ENCODE measurements around the gene MACO1.

The MACO1 gene

DNA sequence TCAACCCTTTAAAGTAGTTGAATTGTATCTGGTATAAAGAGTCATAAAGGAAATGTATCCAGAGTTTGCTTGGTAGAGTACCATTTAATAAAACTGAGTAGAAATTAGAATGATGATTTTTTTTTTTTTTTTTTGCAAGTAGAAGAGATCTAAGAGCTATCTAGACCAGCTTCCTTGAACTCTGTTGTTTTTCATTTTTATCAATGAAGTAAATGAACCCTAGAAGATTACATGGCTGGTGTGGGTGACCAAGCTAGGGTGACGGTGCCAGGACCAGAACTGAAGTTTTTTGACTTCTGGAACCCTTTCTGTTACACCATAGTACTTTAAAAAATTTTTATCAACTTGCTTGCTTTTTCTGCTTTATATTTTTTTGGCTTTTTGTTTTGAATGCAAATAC is 36.9 kb downstream of the MACO1 start:
- no peak for TF ChIP-seq GATA1 (IDR thresholded peaks at IDR 0.05; ENCODE audit: low read depth, low read length)
- no peak for TF ChIP-seq POLR2A (IDR thresholded peaks at IDR 0.05; ENCODE audit: low read length)
- peak in 1 of 2 experiments; percentile 40 for DNase-seq

- peak in 1 of 2 experiments; percentile 53 for DNase-seq
- no peak for TF ChIP-seq GATA1 (IDR thresholded peaks at IDR 0.05; ENCODE audit: low read depth, low read length)
- TF ChIP-seq POLR2A (IDR thresholded peaks at IDR 0.05; ENCODE audit: low read length), result no peak
Observed at GRCh38 chr1:25468033-25468432, 37.3 kb downstream of the MACO1 start.

- no peak for TF ChIP-seq POLR2A (IDR thresholded peaks at IDR 0.05; ENCODE audit: low read length)
- no peak for TF ChIP-seq GATA1 (IDR thresholded peaks at IDR 0.05; ENCODE audit: low read depth, low read length)
Observed at GRCh38 chr1:25469177-25469576, 38.5 kb downstream of the MACO1 start.

DNA sequence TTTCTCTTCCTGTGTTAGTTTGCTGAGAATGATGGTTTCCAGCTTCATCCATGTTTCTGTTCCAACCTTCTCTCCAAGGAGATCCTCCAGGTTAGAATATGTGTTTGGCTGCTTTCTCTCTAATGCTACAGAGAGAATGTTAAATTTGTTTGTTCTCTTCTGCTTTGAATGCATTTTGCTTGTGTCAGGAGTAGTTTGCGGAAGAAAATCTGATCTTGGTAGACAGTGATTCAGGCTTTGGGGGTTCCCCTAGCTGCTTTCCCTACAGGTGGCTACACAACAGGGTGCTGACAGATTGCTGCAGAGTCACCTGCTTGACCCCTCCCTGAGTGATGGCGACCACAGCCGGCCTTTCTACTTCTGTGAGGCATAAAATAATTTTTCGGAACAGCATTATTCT is 41.8 kb downstream of the MACO1 start:
- no peak for TF ChIP-seq POLR2A (IDR thresholded peaks at IDR 0.05; ENCODE audit: low read length)
- no peak for TF ChIP-seq GATA1 (IDR thresholded peaks at IDR 0.05; ENCODE audit: low read depth, low read length)

More at GRCh38 chr1:25469177-25469576, 38.5 kb downstream of the MACO1 start:
- DNase-seq, result no peak

GRCh38 chr1:25473653-25474225 is 43.0 kb downstream of the MACO1 start:
- no peak for TF ChIP-seq POLR2A (IDR thresholded peaks at IDR 0.05; ENCODE audit: low read length)
- DNase-seq, result no peak

More for the DNA sequence above, 41.8 kb downstream of the MACO1 start:
- DNase-seq, result no peak

GRCh38 chr1:25474439-25475047 is 43.8 kb downstream of the MACO1 start:
- DNase-seq, result no peak
- TF ChIP-seq POLR2A (IDR thresholded peaks at IDR 0.05; ENCODE audit: low read length) (no peak), GATA1 (IDR thresholded peaks at IDR 0.05; ENCODE audit: low read depth, low read length) (no peak)

GRCh38 chr1:25476186-25477097 is 45.7 kb downstream of the MACO1 start:
- DNase-seq, result peak in 1 of 2 experiments; percentile 32
- TF ChIP-seq POLR2A (IDR thresholded peaks at IDR 0.05; ENCODE audit: low read length), result no peak
- no peak for TF ChIP-seq GATA1 (IDR thresholded peaks at IDR 0.05; ENCODE audit: low read depth, low read length)

DNA sequence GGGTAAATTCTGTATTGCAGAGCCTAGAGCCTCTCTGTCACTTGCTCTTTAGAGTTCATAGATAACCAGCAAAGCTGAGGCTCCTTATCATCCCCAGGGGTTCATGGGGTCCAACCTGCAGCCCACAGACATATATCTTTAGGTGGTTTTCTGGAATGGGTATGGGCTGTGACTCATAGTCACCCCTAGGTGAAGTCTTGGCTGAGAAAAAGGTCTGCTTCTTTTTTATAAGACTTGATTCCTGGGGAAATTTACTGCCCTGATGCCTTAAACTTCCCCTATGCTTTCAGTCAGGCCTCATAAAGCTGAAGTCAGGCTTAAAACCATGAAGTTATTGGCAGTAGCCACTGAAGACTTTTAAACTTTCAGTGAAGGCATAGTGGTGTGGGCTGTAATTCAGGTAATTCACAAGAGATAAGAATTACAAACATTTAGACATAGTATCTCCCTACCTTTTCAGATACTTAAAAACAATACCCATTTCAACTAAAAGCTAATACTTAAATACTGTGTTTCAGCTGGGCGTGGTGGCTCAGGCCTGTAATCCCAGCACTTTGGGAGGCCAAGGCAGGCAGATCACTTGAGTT is 46.8 kb downstream of the MACO1 start:
- DNase-seq, result peak; percentile 57 to 74
- TF ChIP-seq GATA1 (IDR thresholded peaks at IDR 0.05; ENCODE audit: low read depth, low read length) (no peak), POLR2A (IDR thresholded peaks at IDR 0.05; ENCODE audit: low read length) (no peak)

DNA sequence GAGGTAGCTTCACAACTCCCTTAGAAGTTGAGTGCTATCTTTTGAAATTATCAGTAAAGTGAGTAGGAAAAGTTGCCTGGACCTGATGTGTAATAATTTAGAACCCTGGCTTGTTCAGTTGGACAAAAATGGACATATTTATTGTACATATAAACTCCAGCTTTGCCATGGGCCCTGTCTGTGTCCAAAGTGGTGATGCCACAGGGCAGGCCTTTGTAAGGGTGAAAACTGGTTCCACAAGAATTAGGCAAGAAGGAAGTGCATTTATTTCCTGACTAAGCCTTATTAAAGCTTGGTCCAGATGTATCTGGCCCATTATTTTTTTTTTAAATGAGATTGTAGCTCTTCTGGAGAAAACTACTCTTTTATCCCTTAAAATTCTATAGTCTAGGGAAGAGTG is 47.9 kb downstream of the MACO1 start:
- DNase-seq, result no peak
- TF ChIP-seq GATA1 (IDR thresholded peaks at IDR 0.05; ENCODE audit: low read depth, low read length) (no peak), POLR2A (IDR thresholded peaks at IDR 0.05; ENCODE audit: low read length) (no peak)

- TF ChIP-seq POLR2A (IDR thresholded peaks at IDR 0.05; ENCODE audit: low read length) (no peak), GATA1 (IDR thresholded peaks at IDR 0.05; ENCODE audit: low read depth, low read length) (no peak)
- no peak for DNase-seq
Observed at GRCh38 chr1:25481625-25482024, 50.9 kb downstream of the MACO1 start.

- DNase-seq, result no peak
- TF ChIP-seq GATA1 (IDR thresholded peaks at IDR 0.05; ENCODE audit: low read depth, low read length) (no peak), POLR2A (IDR thresholded peaks at IDR 0.05; ENCODE audit: low read length) (no peak)
Observed at GRCh38 chr1:25482211-25482610, 51.5 kb downstream of the MACO1 start.

GRCh38 chr1:25484096-25484495 is 53.4 kb downstream of the MACO1 start:
- no peak for TF ChIP-seq POLR2A (IDR thresholded peaks at IDR 0.05; ENCODE audit: low read length)
- no peak for TF ChIP-seq GATA1 (IDR thresholded peaks at IDR 0.05; ENCODE audit: low read depth, low read length)
- no peak for DNase-seq

DNA sequence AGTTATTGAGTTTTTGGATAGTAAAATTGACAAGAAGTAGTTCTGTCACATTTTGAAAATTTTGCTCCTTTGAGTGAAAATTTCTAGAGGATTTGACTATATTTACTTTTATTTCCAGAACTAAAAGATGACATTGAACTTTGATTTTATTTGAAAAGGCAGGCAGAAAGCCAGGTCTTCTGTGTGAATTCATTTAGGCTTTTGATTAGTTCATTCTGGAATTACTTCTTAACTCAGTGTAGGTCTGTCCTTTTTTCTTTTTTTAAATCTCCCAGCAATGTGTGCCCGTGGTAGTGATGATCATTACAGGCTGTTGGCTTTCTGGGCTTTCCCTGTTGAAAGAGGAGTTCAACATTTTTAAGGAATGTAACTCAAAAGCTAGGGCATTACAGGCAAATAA is 53.8 kb downstream of the MACO1 start:
- DNase-seq, result no peak
- TF ChIP-seq POLR2A (IDR thresholded peaks at IDR 0.05; ENCODE audit: low read length) (no peak), GATA1 (IDR thresholded peaks at IDR 0.05; ENCODE audit: low read depth, low read length) (no peak)
